ENCODE results near the gene DNTT.

Gene DNTT

GRCh38 chr10:96344178-96344577 lies 39.9 kb downstream of the DNTT start:
- no peak for DNase-seq (ENCODE audit: low spot score)

GRCh38 chr10:96345222-96345621 lies 41.0 kb downstream of the DNTT start:
- DNase-seq (ENCODE audit: low spot score) = no peak

DNA sequence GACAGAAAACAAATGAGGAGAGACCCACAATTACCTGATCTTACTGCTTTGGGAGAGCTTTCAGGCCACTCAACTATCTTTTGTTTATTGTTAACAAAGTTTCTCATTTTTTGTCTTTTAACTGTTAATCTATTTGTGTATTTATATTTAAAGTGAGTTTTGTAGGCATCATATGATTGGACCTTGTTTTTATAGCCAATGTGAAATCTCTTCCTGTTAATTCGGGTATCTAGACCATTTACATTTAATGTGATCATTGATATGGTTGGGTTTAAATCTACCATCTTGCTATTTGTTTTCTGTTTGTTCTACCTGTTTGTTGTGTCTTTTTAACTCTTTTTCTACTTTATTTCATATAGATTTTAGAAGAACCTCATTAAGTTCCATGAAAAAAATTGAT lies 42.1 kb downstream of the DNTT start:
- no peak for DNase-seq (ENCODE audit: low spot score)

DNA sequence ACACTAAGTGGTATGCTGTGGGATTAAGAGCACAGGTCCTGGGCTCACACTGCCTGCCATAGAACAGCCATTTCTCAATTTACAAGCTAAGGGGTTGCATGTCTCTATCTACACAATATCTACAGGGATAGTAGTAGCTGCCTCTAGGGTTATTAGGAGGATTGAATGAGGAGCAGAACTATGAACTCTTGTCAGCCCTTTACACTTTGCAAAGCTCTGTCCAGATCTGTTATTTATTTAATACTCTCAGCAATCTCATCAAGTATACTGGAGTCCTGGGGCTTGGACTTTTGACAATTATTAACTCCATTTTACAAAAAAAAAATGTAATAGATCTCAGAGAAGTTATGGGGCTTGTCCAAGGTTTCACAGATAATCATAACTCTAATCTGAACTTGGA lies 47.8 kb downstream of the DNTT start:
- DNase-seq (ENCODE audit: low spot score) = no peak

DNA sequence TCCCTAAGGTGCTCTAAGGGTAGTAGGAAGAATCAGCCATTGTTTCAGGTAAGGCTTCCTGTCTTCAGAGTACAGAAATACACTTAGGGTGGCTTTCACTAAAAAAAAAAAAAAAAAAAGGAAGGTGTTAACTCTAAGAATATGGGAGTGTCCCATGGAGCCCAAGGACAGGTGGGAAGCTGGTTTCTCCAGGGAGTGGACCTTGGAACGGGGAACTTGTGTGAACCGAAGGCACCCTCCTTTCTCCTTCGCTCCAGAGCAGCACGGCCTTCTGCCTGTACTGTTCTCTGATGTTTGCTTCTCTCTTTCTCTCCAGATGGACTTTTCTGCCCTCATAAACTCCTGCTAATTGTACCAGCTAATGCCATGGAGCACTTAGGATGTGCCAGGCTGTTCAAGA lies 48.3 kb downstream of the DNTT start:
- no peak for DNase-seq (ENCODE audit: low spot score)

DNA sequence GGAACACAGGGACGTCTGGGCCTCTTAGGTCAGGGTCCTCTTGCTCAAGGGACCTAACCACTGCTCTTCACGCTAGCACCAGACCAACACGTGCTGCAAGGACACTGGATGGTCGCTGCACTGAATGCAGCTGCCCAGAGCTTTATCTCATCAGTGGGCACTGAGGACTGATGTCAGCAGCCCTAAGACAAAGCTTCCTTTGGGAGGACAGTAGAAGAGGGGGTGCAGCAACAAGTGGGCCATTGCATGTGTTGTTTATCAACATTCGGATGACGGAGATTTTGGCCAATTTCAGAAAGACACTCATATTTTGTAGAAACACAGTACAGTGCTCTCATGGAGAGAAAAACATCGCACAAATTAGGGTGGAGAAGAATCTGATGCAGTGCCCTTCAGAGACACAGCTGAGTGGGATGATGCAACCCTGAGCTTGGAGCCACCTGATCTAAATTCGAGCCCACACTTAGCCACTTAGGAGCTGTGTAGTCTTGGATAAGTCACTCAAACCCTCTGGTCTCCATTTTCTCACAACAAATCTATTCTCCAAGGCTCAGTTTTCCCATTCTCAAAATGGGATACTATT lies 52.9 kb downstream of the DNTT start:
- DNase-seq (ENCODE audit: low spot score) = no peak

GRCh38 chr10:96358851-96359540 lies 54.8 kb downstream of the DNTT start, which contains the start of gene OPALIN:
TSS of gene OPALIN (minus strand) at chr10:96359002. CDS start at chr10:96358896, 106 bp downstream.
- no peak for DNase-seq (ENCODE audit: low spot score)

DNA sequence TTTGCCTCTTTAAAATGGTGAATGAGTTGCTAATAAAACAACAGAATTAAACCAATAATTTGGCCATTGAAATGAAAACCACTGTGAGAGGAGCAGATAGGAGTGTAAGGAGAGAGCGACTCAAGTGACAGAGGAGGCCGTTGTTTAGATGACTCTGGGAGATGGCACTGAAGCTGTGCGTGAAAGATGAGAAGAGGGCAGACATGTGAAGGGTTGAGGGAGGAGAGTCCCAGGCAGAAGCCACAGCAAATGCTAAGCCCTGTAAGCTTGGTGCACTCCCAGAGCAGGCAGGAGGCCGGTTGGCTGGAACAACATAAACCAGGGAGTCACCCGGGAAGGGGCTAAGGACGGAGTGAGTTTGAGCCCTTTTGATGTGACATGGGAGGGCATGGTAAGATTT lies 55.4 kb downstream of the DNTT start:
- DNase-seq (ENCODE audit: low spot score) = no peak

GRCh38 chr10:96360331-96360730 lies 56.1 kb downstream of the DNTT start:
- DNase-seq (ENCODE audit: low spot score) = no peak

GRCh38 chr10:96360766-96361165 lies 56.5 kb downstream of the DNTT start:
- DNase-seq (ENCODE audit: low spot score) = peak; percentile 30

DNA sequence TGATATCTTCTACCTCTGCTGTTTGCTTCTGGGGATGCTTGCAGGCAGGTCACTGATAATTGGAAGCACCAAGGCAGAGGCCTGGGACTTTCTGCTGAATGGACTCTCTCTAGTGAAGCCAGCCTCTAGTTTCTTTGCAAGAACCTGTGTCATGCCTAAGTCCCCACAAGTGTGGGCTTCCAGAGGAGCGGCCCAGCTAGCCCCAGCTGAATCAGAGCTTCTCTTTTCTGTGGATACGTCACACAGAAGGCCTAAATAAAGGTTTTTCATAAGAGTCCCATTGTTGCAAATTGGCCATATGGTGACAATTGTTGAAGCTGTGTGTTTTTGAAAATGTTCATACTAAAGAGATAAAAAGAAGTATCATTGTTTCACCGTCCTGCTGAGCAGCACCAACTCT lies 61.3 kb downstream of the DNTT start:
- DNase-seq (ENCODE audit: low spot score) = no peak

GRCh38 chr10:96366508-96366907 lies 62.3 kb downstream of the DNTT start:
- DNase-seq (ENCODE audit: low spot score) = no peak

DNA sequence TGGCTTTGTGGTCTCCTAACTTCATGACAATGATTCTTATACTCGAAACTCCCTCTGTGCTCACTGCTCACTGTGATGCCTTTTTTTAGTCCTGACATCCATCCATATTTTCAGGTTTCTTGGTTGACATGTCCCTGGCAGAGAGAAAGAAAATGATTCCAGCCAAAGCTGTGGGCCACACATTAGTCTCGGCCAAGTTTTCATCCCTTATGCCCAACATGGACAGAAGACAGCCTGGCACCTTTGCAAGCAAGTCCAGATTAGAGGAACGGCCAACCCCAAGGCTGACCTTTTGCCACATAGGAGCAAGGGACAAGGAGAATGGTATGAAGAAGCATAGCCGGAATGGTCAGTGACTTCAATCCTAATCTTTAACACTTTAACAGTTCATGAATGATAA lies 63.2 kb downstream of the DNTT start:
- DNase-seq (ENCODE audit: low spot score) = no peak

- no peak for DNase-seq (ENCODE audit: low spot score)
These were observed 64.7 kb downstream of the DNTT start for GRCh38 chr10:96368971-96369370.

DNA sequence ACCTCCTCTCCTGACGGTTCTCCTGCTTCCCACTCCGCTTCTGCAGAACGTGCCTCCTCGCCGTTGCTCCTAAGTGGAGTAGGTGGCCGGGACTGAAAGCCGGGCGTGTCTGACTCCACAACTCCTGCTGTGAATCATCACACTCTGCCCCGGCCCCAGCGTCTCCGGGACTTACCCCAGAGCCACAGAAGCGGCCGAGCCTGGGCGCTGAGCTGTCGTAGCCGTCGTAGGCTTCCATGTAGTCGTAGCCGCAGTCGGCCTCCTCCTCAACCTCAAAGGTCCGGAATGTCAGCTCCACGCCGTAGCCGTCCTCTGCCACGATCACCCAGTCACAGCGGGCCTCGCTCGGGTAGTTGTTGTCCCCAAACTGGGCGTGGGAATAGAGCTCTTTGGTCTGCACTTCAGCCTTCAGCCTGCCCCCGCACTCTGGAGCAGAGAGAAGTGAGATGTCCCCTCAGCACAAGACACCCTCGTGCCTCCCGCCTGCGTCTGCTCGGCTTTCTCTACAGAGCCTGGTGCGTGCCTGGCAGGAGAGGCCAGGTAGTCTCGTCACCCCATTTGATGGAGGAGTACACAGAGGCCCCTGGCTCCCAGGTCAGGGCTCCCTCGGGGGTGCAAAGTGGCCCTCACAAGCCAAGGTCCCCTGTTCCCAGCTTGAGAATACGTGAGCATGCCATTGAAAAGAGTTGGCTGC lies 65.8 kb downstream of the DNTT start:
- DNase-seq (ENCODE audit: low spot score) = no peak

DNA sequence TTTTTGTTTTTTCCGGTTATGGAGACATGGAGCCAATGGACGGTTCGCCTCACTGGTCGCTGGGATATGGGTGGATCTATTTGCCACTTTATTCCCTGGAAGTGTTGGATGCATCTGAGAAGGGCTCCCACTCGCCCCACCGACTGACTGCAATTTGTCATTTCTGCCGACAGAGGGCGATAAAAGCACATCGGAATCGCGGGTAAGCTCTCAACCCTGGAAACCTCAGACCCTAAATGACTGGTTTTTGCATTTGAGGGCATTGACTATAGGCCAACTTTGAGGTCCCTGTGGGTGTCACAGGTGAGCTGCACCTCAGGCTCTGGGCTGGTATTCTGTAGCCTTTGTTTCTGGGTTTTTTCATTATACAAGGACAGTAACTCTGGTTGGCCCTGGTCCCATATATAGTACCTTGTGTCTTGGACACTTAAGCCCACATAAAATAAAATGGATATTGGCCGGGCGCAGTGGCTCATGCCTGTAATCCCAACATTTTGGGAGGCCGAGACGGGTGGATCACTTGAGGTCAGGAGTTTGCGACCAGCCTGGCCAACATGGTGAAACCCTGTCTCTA lies 66.4 kb downstream of the DNTT start:
- DNase-seq (ENCODE audit: low spot score) = peak; percentile 72

DNA sequence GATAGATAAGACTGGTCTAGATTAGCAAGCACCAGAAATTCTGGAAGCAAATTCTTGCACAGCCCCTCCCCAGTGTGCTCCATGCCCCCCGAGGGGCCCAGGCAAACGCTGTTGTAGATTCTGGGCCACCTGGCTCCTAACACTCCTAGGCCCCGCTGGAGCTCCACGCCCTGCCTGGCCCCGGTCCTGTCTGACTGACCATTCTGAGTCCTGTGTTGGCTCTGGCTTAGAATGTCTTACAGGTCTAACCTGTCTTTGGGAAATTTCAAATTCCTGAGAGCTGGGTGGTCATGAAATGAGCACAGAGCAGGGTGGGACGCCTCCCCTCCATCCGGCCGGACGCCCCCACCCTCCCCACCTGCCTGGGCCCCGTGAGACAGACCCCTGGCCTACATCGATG lies 67.1 kb downstream of the DNTT start:
- DNase-seq (ENCODE audit: low spot score) = no peak

DNA sequence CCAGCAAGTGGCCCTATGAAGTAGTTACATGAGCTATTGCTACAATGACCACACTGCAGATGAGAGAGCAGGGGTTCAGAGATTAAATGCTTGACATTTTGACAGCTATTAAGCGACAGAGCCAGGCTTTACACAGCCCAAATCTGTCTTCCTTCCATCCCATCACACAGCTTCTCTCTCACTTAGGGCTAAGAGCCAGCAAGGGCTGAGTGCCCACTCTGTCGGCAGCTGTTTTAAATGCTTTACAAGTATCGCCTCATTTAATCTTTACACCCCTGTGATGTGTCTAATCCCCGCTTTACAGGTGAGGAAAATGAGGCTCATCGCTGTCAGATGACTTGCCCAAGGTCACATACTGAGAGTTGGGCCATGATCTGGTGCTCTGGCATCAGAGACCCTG lies 69.8 kb downstream of the DNTT start:
- no peak for DNase-seq (ENCODE audit: low spot score)

DNA sequence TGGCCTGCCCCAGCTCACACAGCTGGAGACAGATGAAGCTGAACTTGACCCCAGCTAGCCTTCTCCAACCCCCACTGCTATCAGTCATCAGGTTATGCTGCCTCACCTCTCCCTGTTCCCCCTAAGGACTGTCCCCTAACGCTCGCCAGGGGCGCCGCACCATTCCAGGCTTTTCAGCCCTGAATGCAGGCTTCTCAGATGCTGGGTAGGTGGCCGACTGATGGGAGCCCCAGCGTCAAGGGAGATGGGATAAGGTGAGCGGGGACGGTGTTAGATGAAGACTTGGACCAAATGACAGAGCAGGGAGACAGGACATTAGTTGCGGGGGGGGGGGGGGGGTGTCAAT lies 70.4 kb downstream of the DNTT start:
- DNase-seq (ENCODE audit: low spot score) = no peak

DNA sequence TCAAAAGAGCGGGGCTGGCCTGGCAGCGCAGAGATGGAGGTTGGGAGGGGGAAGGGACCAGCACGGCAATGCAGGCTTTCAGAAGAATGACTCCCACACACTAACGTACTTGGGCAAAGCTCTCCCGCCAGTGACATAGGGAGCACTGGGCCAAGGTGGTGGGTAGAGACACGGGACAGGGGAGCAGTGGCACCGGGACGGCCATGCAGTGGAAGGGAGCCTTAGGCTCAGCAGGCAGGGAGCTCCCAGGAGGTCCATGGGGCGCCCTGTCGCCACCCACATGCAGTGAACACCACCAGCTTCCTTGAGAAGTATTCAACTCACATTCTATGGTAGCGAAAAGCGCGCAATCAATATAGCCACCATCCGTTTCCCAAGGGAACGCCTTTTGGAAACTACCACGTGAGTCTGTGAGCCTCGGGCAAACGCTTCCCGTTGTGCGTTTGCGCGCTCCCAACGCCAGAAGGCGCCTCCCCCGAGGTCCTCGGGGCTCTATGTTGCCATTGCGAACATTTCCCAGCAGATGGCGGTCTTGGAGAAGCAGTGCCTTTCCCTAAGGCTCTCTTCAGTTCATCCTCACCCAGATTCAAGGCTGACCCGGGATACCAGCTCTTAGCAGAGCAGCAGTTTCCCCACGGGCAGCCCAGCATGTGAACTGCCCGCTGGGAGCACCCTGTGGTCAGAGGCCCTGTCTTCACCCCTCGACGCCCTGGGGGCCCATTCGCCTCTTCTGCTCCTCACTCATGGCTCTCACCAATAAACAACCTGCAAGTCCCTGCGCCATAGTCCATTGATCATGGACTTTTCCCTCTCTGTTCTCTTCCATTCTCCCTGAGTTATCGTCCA lies 71.0 kb downstream of the DNTT start:
- DNase-seq (ENCODE audit: low spot score) = peak; percentile 88

DNA sequence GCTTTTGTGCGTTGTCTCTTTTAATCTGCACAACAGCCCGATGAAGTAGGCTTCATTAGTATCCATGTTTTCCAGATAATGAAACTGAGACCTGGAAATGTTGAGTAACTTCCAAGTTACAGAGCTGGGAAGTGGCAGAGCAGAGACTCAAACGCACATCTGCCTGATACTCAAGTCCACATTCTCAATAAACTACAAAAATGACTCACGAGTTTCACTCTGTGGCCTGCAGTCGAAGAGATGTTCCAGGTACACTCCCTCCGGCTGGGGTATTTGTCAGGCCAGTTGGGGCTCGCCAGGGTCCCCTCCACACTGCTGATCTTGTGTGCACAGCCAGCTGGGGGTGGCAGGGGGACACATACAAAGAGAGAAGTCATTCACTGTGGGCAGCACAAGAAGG lies 72.2 kb downstream of the DNTT start:
- no peak for DNase-seq (ENCODE audit: low spot score)

DNA sequence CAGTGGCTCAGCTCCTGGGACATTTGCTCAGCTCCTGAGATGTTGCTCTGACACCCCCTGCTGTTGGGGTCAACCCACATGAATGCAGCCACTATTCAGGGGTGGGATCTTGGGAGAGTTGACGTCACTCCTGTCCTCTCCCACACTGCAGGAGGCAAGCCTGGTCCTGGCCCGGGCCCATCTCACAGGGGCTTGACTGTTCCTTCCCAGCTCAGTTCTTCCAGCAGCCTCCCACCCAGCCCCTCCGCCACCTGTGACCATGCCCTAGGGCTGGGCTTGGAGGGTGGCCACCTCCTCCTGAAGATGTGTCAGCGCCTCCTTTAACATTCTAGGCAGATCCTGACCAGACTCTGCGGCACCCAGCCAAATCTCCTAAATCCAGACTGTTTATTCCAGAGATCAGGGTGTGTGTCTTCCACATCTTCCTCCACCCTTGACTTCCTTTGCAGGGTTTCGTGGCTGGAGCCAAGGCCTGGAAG lies 73.6 kb downstream of the DNTT start:
- DNase-seq (ENCODE audit: low spot score) = no peak

Data from D341Med (cell line).